ENCODE data around the gene ELK3.

The ELK3 gene

DNA sequence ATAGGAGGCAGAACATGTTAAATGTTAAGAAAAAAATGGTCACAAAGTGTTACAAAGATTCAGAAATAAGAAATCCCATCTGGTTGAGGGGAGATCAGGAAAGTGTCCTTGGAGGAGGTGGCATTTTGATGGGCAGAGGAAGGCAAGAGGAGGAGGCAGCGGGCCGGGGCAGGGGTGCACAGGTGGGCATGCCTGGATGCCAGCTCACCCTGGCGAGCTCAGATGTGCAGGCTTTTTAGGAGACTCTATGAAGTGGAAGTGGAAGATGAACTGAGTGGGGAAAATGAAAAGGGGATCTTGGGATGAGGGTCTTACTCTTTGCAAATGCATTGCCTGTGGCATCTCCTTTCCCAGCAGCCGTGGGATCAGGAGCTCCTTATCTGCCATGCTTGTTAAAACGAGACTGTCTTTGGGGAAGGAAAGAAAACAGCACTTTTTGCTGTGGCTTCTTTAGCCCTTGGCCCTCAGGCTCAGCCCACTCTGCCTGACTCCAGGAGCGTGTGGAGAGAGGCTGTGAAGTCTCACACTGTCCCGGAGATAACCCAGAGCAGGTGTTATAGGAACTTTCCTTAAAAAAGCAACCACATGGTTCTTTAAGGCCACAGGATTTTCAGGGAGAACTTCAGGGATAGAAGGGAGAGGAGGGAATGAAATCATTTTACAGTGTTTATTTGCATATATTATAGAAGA, 62.6 kb downstream of the ELK3 start:
- Histone ChIP-seq H3K9me3 (ENCODE audit: insufficient read depth, low read length) (no peaks in the 10 kb centered on the region), H2AFZ (ENCODE audit: low read depth, low read length, severe bottlenecking) (no peak overlapping the region), H3K27ac (ENCODE audit: low read depth, low read length) (no peak overlapping the region), H3F3A (ENCODE audit: insufficient read depth) (no peaks in the 10 kb centered on the region), H3K4me3 (ENCODE audit: insufficient read depth, low read length, poor library complexity, severe bottlenecking) (no peak overlapping the region), H3K4me2 (ENCODE audit: low read depth, low read length, poor library complexity, severe bottlenecking) (no peak overlapping the region), H4K20me1 (ENCODE audit: low read depth, low read length) (no peaks in the 10 kb centered on the region), H3K79me2 (ENCODE audit: insufficient read depth, low read length) (no peaks in the 10 kb centered on the region), H3K9ac (ENCODE audit: low read length) (no peak overlapping the region), H3K27me3 (ENCODE audit: low read length) (no peaks in the 10 kb centered on the region), H3K36me3 (ENCODE audit: low read length) (no peaks in the 10 kb centered on the region), H3K9me2 (replicated peaks; ENCODE audit: insufficient read depth, low read length) (no peaks in the 10 kb centered on the region)
- TF ChIP-seq, protein P1, sequence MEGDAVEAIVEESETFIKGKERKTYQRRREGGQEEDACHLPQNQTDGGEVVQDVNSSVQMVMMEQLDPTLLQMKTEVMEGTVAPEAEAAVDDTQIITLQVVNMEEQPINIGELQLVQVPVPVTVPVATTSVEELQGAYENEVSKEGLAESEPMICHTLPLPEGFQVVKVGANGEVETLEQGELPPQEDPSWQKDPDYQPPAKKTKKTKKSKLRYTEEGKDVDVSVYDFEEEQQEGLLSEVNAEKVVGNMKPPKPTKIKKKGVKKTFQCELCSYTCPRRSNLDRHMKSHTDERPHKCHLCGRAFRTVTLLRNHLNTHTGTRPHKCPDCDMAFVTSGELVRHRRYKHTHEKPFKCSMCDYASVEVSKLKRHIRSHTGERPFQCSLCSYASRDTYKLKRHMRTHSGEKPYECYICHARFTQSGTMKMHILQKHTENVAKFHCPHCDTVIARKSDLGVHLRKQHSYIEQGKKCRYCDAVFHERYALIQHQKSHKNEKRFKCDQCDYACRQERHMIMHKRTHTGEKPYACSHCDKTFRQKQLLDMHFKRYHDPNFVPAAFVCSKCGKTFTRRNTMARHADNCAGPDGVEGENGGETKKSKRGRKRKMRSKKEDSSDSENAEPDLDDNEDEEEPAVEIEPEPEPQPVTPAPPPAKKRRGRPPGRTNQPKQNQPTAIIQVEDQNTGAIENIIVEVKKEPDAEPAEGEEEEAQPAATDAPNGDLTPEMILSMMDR (IDR thresholded peaks at IDR 0.05; ENCODE audit: insufficient read depth, low read length, poor library complexity, severe bottlenecking), result no peak

DNA sequence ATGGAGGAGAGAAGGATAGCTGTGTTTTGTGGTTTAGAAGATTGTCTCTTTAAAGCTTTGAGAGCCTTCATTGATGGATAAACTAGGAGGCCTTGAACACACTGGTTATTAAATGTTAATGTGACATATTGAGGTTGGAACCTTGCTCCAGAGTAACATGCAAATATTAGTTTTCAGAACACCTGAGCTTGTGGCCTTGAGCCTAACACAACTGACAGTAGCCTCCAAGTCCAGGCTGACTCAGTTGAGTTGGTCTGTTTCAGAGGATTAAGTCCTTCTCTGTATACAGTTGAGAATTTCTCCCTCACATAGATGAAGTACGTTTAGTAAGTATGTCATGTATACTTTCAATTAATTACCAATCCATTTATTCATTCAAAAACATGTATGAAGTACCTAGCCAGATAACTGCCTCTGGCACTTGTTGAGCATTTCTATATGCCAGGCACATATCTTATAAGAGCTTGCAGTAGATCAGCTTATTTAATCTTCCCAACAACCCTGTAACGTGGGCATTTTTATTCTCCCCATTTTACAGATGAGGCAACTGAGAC, 63.5 kb downstream of the ELK3 start:
- Histone ChIP-seq H4K20me1 (ENCODE audit: low read depth, low read length) (no peaks in the 10 kb centered on the region), H3K79me2 (ENCODE audit: insufficient read depth, low read length) (no peaks in the 10 kb centered on the region), H3K4me2 (ENCODE audit: low read depth, low read length, poor library complexity, severe bottlenecking) (no peak overlapping the region), H3K36me3 (ENCODE audit: low read length) (no peaks in the 10 kb centered on the region), H3K27ac (ENCODE audit: low read depth, low read length) (no peak overlapping the region), H3K9me3 (ENCODE audit: insufficient read depth, low read length) (no peaks in the 10 kb centered on the region), H3K4me3 (ENCODE audit: insufficient read depth, low read length, poor library complexity, severe bottlenecking) (no peak overlapping the region), H3K9me2 (replicated peaks; ENCODE audit: insufficient read depth, low read length) (no peaks in the 10 kb centered on the region), H3F3A (ENCODE audit: insufficient read depth) (no peaks in the 10 kb centered on the region), H3K27me3 (ENCODE audit: low read length) (no peaks in the 10 kb centered on the region), H2AFZ (ENCODE audit: low read depth, low read length, severe bottlenecking) (no peak overlapping the region), H3K9ac (ENCODE audit: low read length) (no peak overlapping the region)
- TF ChIP-seq, protein P1 (IDR thresholded peaks at IDR 0.05; ENCODE audit: insufficient read depth, low read length, poor library complexity, severe bottlenecking), result no peak
- no peak for TF ChIP-seq EZH2phosphoT487 (conservative IDR thresholded peaks at IDR 0.05; ENCODE audit: low read length)

DNA sequence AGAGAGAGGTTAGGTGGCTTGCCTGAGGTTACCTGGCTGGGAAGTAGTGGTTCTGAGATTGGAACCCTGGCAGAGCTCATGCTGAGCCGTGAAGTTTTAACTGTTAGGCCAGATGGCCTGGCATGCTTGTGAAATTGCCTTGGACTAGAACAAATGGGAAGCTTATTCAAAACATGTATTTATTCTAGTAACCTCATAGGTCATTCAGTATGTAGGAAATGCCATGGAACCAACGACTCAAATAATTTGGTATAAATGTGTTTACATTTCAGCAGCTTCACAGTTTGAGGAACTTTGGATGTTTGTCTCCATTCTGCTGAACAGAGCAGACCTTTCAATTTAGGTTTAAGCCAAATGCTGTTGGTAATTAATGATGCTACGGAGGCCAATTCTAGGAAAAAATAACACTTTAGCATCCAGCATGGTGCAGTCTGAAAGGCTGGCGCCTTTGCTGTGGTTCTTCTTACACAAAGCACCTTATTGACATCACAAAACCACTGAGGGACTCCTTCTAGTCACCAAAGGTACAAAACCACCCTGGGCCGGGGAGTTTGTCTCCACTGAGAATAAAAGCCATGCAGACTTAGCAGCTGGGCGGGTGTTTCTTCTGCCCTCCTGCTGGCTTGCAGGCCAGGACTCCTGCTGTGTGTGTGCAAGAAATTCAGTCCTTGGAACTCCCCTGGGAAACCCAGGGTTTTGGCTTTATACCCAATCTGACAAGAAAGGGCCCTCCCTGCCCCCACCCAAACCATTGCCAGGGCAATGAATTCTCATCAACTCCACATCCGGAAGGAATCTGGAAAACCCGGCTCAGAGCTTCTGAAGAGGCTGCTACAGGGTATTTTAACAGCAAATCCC, 64.2 kb downstream of the ELK3 start:
- Histone ChIP-seq H3K9ac (ENCODE audit: low read length) (no peak overlapping the region), H3K27me3 (ENCODE audit: low read length) (no peaks in the 10 kb centered on the region), H3K9me3 (ENCODE audit: insufficient read depth, low read length) (no peaks in the 10 kb centered on the region), H4K20me1 (ENCODE audit: low read depth, low read length) (no peaks in the 10 kb centered on the region), H3K9me2 (replicated peaks; ENCODE audit: insufficient read depth, low read length) (no peaks in the 10 kb centered on the region), H3K4me2 (ENCODE audit: low read depth, low read length, poor library complexity, severe bottlenecking) (no peak overlapping the region), H3K27ac (ENCODE audit: low read depth, low read length) (no peak overlapping the region), H2AFZ (ENCODE audit: low read depth, low read length, severe bottlenecking) (no peak overlapping the region), H3K79me2 (ENCODE audit: insufficient read depth, low read length) (no peaks in the 10 kb centered on the region), H3K4me3 (ENCODE audit: insufficient read depth, low read length, poor library complexity, severe bottlenecking) (no peak overlapping the region), H3F3A (ENCODE audit: insufficient read depth) (no peaks in the 10 kb centered on the region), H3K36me3 (ENCODE audit: low read length) (no peaks in the 10 kb centered on the region)
- no peak for TF ChIP-seq EZH2phosphoT487 (conservative IDR thresholded peaks at IDR 0.05; ENCODE audit: low read length)
- TF ChIP-seq, protein P1 (IDR thresholded peaks at IDR 0.05; ENCODE audit: insufficient read depth, low read length, poor library complexity, severe bottlenecking), result no peak
